Mucosa of rectum (tissue), 2 donors: Measurements from ENCODE around the gene PON3.

Experiments used
- H3K27ac ChIP-seq, 2 donors: one replicate each; pipeline ENCODE4 v1.7.0; 2013; ENCODE audit warnings: inconsistent platforms in 2 of 2, low read depth in 2 of 2, low read length in 2 of 2
- H3K27me3 ChIP-seq, 2 donors: one replicate each; pipeline ENCODE4 v1.7.0; 2013; ENCODE audit warnings: low read length in 2 of 2; ENCODE audit not compliant: control insufficient read depth in 2 of 2, insufficient read depth in 2 of 2
- H3K36me3 ChIP-seq, 2 donors: one replicate each; pipeline ENCODE4 v1.7.0; 2013; ENCODE audit warnings: low read length in 2 of 2; ENCODE audit not compliant: control insufficient read depth in 2 of 2, insufficient read depth in 2 of 2
- H3K4me1 ChIP-seq, 2 donors: one replicate each; pipeline ENCODE4 v1.7.0; 2013; ENCODE audit warnings: low read length in 2 of 2, mild to moderate bottlenecking in 1 of 2; ENCODE audit not compliant: control insufficient read depth in 2 of 2, insufficient read depth in 2 of 2
- H3K4me3 ChIP-seq, 2 donors: one replicate each; pipeline ENCODE4 v1.7.0; 2013; ENCODE audit warnings: low read length in 2 of 2
- H3K9ac ChIP-seq, 2 donors: one replicate each; pipeline ENCODE4 v1.7.0; 2013; ENCODE audit warnings: low read length in 2 of 2, low read depth in 1 of 2, mild to moderate bottlenecking in 1 of 2
- H3K9me3 ChIP-seq, 2 donors: one replicate each; pipeline ENCODE4 v1.7.0; 2013; ENCODE audit warnings: low read length in 2 of 2; ENCODE audit not compliant: control insufficient read depth in 2 of 2
- donor health status: healthy.
- donor health status: Normal muscosa, but diverticular disease.

Gene PON3

DNA sequence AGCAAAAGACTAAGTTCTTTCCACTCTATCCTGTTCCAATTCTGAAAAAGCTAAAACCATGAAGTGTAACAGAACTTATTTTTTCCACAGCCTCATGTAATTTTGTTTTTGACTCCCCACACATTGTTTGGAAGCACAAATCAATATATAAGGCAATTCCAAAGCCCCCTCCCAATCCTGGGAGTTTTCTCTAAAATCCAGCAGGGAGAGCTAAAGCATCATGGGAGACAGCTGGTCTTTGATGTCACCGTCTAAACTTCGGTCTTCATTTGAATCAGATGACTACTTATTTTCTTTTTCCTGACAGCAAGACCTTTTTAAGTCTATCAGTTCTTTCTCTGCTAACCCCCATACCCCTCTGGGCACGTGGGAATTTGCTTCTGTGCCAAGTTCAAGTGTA lies 38.6 kb downstream of the PON3 start:
- Histone ChIP-seq H3K36me3 (no peaks in the 10 kb centered on the region), H3K27ac (no peak overlapping the region), H3K9me3 (no peaks in the 10 kb centered on the region), H3K9ac (no peak overlapping the region), H3K4me1 (no peaks in the 10 kb centered on the region), H3K4me3 (no peak overlapping the region), H3K27me3 (no peaks in the 10 kb centered on the region)

DNA sequence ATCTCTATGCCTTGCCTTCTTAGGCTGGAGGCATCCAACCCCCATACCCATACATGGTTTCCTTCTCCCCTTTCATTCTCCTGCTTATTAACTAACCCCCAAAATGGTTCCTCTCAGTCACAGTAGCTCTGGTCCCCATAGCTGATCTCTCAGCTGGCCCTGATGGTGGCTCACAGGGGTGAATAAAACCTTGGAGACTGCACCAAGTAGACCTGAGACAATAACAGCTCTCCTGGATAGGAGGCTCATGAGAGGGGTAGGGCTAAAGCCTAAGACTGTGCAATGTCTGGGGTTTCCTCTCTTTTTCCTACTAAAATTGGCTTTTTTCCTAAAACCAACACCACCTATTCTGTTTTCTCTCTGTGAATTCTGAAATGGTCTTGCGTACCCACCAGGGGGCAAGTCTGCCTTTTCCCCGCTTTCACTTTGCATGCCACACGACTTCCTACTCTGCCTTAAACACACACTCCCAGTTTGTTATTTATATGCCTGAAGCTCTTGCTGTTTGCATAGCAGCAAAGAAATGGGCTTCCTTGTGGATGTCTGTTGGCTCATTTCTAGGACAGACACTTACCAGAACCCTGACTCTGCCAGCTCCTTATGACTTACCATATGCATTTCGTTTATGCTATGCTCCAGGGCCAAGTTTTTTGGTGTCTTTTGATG lies 53.4 kb downstream of the PON3 start:
- Histone ChIP-seq H3K4me3 (no peak overlapping the region), H3K4me1 (no peaks in the 10 kb centered on the region), H3K27ac (no peak overlapping the region), H3K27me3 (no peaks in the 10 kb centered on the region), H3K9me3 (no peaks in the 10 kb centered on the region), H3K9ac (no peak overlapping the region), H3K36me3 (no peaks in the 10 kb centered on the region)

DNA sequence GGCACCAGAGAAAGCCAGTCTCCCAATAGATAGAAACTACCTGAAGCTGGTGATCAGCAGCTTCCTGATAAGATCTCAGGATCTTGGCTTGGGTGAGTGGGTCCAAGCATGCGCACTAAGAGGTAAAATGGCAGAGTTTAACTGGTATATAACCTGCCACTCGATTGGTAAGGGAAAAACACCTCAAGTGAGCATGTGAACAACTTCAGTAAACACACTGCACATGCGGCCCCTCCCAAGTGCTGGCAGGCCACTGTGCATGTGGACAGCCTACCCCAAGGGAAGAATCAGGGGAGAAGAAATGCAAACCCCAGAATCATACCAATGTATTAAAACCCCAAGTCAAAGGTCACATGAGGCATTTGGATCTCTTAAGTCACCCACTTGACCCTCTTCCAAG lies 54.1 kb downstream of the PON3 start:
- H3K27ac ChIP-seq: no peak overlapping the region

DNA sequence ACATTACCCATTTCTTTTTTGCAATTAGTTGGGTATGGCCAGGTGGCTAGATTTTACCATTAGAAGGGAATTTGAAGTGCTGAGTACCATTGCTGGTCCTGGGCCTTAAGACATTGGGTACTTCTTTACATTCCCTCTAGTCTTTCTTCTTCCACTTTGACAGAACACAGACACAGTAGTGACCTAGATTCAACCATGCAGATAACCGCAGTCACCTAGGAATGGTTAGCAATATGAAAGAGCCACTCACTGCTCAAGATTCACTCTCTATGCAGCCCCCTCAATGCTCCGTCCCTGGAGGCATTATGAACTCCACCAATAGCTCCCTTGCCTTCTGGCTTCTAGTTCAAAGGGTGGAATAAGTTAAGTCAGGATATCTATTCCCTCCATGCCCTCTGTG lies 55.7 kb downstream of the PON3 start:
- Histone ChIP-seq H3K27me3 (no peaks in the 10 kb centered on the region), H3K36me3 (no peaks in the 10 kb centered on the region), H3K9ac (no peak overlapping the region), H3K9me3 (no peaks in the 10 kb centered on the region), H3K27ac (no peak overlapping the region), H3K4me1 (no peaks in the 10 kb centered on the region), H3K4me3 (no peak overlapping the region)

More for the DNA sequence above, 54.1 kb downstream of the PON3 start:
- H3K4me3 ChIP-seq: no peak overlapping the region
- no peaks in the 10 kb centered on the region for H3K9me3 ChIP-seq
- no peaks in the 10 kb centered on the region for H3K4me1 ChIP-seq
- H3K36me3 ChIP-seq: no peaks in the 10 kb centered on the region
- H3K27me3 ChIP-seq: no peaks in the 10 kb centered on the region
- H3K9ac ChIP-seq: no peak overlapping the region

DNA sequence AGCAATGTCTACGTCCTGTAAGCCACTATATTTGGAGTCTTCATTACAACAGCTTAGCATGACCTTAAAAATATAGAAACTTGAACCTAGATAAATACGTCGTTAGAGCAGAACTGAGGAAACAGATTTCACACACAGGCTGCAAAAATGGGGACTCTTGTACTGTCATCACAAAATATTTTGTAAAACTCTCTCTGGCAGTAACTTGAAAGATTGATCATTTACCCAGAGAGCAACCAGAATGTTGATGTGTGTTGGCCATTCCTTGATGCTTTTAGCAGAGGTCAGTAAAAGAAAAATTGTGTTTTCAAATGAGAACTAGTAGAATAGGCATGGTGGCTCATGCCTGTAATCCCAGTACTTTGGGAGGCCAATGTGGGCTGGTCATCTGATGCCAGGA lies 57.3 kb downstream of the PON3 start:
- Histone ChIP-seq H3K4me3 (no peak overlapping the region), H3K9me3 (no peaks in the 10 kb centered on the region), H3K36me3 (no peaks in the 10 kb centered on the region), H3K27ac (no peak overlapping the region), H3K27me3 (no peaks in the 10 kb centered on the region), H3K4me1 (no peaks in the 10 kb centered on the region), H3K9ac (no peak overlapping the region)

DNA sequence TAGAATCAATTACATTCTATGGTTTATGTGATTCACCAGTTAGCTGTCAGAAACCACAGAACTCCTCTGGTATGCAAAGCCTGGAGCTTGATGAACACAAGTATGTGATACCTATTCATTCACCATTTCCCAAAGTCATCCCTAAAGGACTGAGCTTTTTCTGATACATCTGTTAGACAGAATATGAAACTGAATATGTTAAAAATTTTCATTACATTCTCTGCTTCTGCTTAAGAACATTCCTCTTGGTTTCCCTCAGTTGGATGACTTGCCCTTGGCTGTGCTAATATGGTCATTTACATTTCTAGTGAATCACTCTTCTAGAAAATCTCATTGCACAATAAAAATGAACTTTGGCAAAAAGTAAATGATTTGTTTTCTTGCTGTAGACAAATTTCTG lies 61.1 kb downstream of the PON3 start:
- H3K9me3 ChIP-seq: no peaks in the 10 kb centered on the region
- H3K27ac ChIP-seq: no peak overlapping the region

DNA sequence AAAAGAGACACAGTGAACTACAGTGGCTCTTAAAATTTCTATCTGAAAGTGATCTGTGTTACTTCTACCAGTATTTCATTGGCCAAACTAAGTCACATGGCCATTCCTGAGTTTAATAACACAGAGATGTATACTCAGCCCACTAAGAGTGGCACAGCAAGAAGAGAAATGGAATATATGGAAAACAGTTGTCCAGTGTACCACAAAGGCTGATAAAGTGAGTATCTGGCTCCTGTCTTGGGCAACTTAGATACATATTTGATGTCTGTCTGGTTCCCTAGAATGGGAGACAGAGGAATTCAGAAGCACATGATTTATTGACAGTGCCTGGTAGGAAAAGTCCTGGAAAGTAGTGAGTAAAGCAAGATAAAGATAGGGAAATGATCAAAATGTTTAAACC lies 61.7 kb downstream of the PON3 start:
- Histone ChIP-seq H3K27me3 (no peaks in the 10 kb centered on the region), H3K9me3 (no peaks in the 10 kb centered on the region), H3K27ac (no peak overlapping the region), H3K4me3 (no peak overlapping the region), H3K36me3 (no peaks in the 10 kb centered on the region), H3K4me1 (peaks cover 0 to 3% of the 10 kb centered on the region in 2 donors), H3K9ac (no peak overlapping the region)

More for the DNA sequence above, 61.1 kb downstream of the PON3 start:
- Histone ChIP-seq H3K4me1 (peaks cover 0 to 3% of the 10 kb centered on the region in 2 donors), H3K4me3 (no peak overlapping the region), H3K9ac (no peak overlapping the region), H3K27me3 (no peaks in the 10 kb centered on the region), H3K36me3 (no peaks in the 10 kb centered on the region)

DNA sequence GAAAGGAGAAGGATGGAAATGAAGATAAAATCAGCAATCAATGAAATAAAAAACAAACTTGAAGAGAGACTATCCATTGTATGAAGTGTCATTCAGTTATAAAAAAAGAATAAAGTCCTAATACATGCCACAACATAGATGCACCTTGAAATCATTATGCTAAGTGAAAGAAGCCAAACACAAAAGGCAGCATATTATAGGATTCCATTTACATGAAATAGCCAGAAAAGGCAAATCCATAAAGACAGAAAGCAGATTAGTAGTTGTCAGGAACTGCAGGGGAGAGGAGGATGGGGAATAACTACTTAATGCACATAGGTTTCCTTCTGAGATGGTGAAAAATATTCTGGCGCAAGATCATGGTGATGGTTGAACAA lies 65.2 kb downstream of the PON3 start:
- Histone ChIP-seq H3K27me3 (no peaks in the 10 kb centered on the region), H3K36me3 (no peaks in the 10 kb centered on the region), H3K4me3 (peak overlapping the region; percentile 60 to 78), H3K27ac (no peak overlapping the region), H3K4me1 (peaks cover 0 to 3% of the 10 kb centered on the region in 2 donors), H3K9me3 (no peaks in the 10 kb centered on the region), H3K9ac (no peak overlapping the region)

DNA sequence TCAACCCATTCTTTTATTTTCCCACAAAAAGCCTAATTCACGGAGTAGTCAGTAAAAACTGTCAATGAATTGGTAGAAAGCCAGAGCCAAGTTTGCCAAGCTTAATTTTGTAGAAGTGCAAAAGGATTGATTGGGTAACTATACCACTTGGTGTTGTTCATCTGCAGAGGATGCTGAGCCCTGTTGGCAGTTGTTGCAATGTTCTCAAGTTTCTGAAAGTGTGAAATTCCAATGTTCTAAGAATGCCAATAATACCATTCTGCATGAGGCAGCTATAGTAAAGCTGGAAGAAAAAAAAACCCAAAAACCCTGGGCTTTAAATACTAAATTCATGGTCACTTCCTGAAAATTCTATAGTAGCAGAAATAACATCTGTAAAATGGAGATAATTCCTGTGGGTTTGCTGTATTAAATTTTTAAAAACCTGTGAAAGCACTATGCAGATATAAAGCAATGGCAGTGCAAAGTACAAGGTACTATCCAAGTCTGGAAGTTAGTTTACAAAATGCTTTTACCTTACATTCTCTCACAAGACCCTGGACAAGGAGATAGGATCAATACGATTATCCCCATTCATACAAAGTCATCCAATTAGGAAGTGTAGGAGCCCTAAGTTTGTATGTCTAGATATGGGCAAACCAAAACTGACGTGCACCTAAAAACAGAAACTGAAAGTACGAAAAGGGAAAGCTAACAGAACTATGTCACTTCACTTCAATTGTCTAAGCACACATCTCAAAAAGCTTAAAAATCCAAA lies 65.8 kb downstream of the PON3 start:
- Histone ChIP-seq H3K4me3 (peak overlapping the region; percentile 60 to 78), H3K27ac (no peak overlapping the region), H3K9ac (no peak overlapping the region), H3K27me3 (no peaks in the 10 kb centered on the region), H3K36me3 (no peaks in the 10 kb centered on the region), H3K9me3 (no peaks in the 10 kb centered on the region), H3K4me1 (peaks cover 0 to 3% of the 10 kb centered on the region in 2 donors)

DNA sequence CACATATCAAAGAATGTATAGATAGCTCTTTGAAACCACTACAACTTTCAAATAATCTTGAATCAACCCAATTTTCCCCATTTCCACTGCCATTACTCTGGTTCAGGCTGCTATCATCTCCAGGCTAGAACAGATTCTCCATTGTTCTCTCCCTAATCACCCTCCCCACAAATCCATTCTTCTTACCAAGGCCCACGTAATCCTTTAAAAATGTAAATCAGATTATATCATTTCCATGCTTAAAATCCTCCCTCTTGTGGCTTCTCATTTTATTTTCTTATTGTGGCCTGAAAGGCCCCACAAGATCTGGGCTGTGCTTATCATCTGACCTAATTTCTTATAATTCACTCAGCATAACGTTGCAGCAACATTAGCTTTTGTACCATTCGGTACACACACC lies 68.8 kb downstream of the PON3 start:
- H3K27ac ChIP-seq: no peak overlapping the region
- H3K36me3 ChIP-seq: no peaks in the 10 kb centered on the region
- H3K9ac ChIP-seq: no peak overlapping the region
- peaks cover 0 to 4% of the 10 kb centered on the region in 2 donors for H3K27me3 ChIP-seq
- peaks cover 0 to 3% of the 10 kb centered on the region in 2 donors for H3K4me1 ChIP-seq
- no peak overlapping the region for H3K4me3 ChIP-seq
- no peaks in the 10 kb centered on the region for H3K9me3 ChIP-seq
